Stimulated activated naive B cell treated with anti-CD40 and anti-IgM and Interleukin-4, amounts not matched to agents 10 μg/mL and 1 μg/mL and 100 μg/mL, for 72 hours (primary cell): Measurements from ENCODE around the gene ESPNL.

Experiments used
- ATAC-seq, 2 donors: fragments of 150-1000 bp; cut with Tn5 transposase; replicated peaks; 2 replicates each; pipeline ENCODE4 v1.10.0; 2021; ENCODE audit warnings: moderate library complexity in 1 of 2
- DNase-seq: peaks from one replicate; pipeline ENCODE4 v3.0.0; 2021
- H3K27ac Mint-ChIP-seq: one replicate; pipeline ENCODE4 v1.8.0; 2022; ENCODE audit warnings: mild to moderate bottlenecking, mixed read lengths
- H3K27me3 Mint-ChIP-seq, 2 donors: one replicate each; pipeline ENCODE4 v1.8.0; 2022; ENCODE audit warnings: mixed read lengths in 2 of 2
- H3K36me3 Mint-ChIP-seq, 2 donors: one replicate each; pipeline ENCODE4 v1.8.0; 2022; ENCODE audit warnings: mixed read lengths in 2 of 2, mild to moderate bottlenecking in 1 of 2
- H3K4me1 Mint-ChIP-seq, 2 donors: one replicate each; pipeline ENCODE4 v1.8.0; 2022; ENCODE audit warnings: mixed read lengths in 2 of 2, mild to moderate bottlenecking in 1 of 2
- H3K4me3 Mint-ChIP-seq, 2 donors: one replicate each; pipeline ENCODE4 v1.8.0; 2022; ENCODE audit warnings: mild to moderate bottlenecking in 2 of 2, mixed read lengths in 2 of 2, moderate library complexity in 1 of 2
- H3K9me3 Mint-ChIP-seq, 2 donors: one replicate each; pipeline ENCODE4 v1.8.0; 2022; ENCODE audit warnings: mixed read lengths in 2 of 2, mild to moderate bottlenecking in 1 of 2

The ESPNL gene

GRCh38 chr2:238099714-238100048 is 459 bp upstream of the ESPNL start:
- Mint-ChIP-seq H3K4me1 (peaks cover 42 to 71% of the 10 kb centered on the region in 2 donors), H3K4me3 (peak overlapping the region in 1 of 2 donors; percentile 87), H3K27me3 (no peaks in the 10 kb centered on the region), H3K27ac (peak overlapping the region; percentile 98), H3K36me3 (peaks cover 26 to 35% of the 10 kb centered on the region in 2 donors), H3K9me3 (peaks cover 0 to 3% of the 10 kb centered on the region in 2 donors)
- ATAC-seq (peak in 1 of 2 donors; percentile 5), DNase-seq (peak; percentile 2)

GRCh38 chr2:238100821-238101771 is 956 bp downstream of the ESPNL start:
- H3K27me3 Mint-ChIP-seq: no peaks in the 10 kb centered on the region
- peaks cover 19 to 35% of the 10 kb centered on the region in 2 donors for H3K36me3 Mint-ChIP-seq
- ATAC-seq (no peak), DNase-seq (no peak)
- peaks cover 0 to 3% of the 10 kb centered on the region in 2 donors for H3K9me3 Mint-ChIP-seq
- peak overlapping the region; percentile 80 for H3K27ac Mint-ChIP-seq
- H3K4me3 Mint-ChIP-seq: no peak overlapping the region
- peaks cover 53 to 85% of the 10 kb centered on the region in 2 donors for H3K4me1 Mint-ChIP-seq

DNA sequence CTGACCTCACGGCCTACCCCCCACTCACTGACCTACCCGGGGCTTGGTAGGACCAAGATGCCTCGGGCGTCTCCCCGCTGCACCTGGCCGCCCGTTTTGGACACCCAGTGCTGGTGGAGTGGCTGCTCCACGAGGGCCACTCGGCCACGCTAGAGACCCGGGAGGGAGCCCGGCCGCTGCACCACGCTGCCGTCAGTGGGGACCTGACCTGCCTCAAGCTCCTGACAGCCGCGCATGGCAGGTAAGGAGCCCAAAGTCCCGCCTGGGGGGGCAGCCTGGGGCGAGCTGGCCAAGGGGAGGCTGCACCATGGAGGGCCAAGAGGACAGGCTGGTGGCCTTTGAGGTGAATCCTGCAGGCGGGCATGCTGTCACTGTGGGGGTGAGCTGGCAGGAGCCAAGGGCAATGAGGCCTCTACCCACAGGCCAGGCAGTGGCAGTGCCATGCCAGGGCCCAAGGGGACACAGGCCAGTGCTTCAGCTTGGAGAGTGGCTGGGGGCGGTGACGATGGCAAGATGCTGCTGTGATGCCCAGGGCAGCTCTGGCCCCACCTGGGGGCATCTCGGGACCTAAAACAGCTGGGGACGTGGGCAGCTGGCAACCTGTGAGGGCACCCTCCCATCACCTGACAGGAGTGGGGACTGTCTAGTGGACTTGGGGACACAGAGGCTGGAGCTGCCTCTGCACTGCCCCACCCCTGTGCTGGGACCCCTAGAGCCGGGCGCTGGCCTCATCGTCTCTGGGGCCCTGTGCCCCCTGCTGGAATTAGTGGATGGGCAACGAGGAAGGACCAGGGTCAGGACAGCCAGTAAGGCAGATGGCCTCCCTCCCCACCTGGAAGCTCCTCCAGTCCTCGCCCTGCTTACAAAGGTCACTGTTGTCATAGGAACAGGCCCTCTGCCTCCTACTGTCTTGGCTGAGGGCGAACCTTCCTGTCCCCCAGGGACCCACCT is 2.0 kb downstream of the ESPNL start:
- Mint-ChIP-seq H3K36me3 (peaks cover 11 to 25% of the 10 kb centered on the region in 2 donors), H3K27me3 (no peaks in the 10 kb centered on the region), H3K27ac (peak overlapping the region; percentile 73), H3K9me3 (peaks cover 0 to 3% of the 10 kb centered on the region in 2 donors), H3K4me3 (peak overlapping the region in 1 of 2 donors; percentile 11), H3K4me1 (peaks cover 56 to 94% of the 10 kb centered on the region in 2 donors)
- ATAC-seq: no peak
- DNase-seq: peak; percentile 3

DNA sequence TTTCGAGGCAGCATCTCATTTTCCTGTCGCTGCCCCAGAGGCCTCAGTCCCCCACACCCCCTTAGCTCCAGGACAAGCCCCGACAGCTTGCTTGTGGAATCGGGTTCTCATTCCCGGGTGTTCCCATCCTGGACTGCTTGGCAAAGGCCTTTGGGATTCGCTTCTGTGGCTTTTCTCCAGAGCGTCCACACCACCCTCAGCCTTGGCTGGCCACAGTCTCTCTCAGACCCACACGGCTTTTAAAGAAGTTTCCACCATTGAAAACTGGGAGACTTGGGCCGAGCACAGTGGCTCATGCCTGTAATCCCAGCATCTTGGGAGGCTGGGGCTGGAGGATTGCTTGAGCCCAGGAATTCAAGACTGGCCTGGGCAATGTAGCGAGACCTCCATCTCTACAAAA is 2.7 kb downstream of the ESPNL start:
- Mint-ChIP-seq H3K9me3 (peaks cover 0 to under 1% of the 10 kb centered on the region in 2 donors), H3K4me1 (peaks cover 56 to 94% of the 10 kb centered on the region in 2 donors), H3K4me3 (peak overlapping the region; percentile 11 to 32), H3K36me3 (peaks cover 4 to 18% of the 10 kb centered on the region in 2 donors), H3K27me3 (no peaks in the 10 kb centered on the region), H3K27ac (peak overlapping the region; percentile 73)
- DNase-seq (no peak), ATAC-seq (no peak)

DNA sequence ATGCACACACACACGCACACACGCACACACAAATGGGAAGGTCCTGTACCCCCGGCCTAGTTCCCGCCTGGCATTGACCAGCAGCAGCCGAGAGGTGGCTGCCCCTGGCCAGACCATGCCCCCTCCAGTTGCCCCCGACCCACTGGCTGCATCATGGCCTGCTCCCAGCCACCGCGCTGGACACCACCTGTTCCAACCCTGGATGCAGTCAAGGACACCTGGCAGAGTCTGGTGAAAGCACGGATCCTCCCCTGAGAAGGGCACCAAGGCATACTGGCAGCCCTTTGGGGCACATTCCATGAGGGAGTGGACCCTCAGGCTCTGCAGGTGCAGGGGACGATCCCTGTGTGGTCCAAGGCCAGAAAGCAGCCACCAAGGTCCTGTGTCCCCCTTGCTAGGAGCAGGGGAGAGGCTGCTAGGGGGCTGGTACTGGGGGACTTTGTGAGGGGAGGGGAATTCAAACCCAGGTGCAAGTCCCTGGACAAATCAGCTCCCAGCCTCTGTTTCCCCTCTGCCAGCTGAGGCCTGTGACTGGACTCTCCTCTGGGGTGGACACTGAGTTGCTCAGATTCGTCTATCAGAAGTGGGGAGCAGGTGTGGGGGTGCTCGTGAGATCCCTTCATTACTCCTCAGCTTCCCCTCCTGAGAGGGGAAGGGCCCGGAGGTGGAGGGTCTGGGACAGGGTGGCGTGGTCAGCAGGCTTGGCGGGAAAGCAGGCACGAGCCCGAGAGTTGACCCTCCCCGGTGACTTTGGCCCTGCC is 3.5 kb downstream of the ESPNL start:
- Mint-ChIP-seq H3K27me3 (no peaks in the 10 kb centered on the region), H3K4me3 (no peak overlapping the region), H3K9me3 (no peaks in the 10 kb centered on the region), H3K4me1 (peaks cover 58 to 94% of the 10 kb centered on the region in 2 donors), H3K36me3 (peaks cover 8 to 11% of the 10 kb centered on the region in 2 donors), H3K27ac (no peak overlapping the region)
- ATAC-seq (no peak), DNase-seq (no peak)

DNA sequence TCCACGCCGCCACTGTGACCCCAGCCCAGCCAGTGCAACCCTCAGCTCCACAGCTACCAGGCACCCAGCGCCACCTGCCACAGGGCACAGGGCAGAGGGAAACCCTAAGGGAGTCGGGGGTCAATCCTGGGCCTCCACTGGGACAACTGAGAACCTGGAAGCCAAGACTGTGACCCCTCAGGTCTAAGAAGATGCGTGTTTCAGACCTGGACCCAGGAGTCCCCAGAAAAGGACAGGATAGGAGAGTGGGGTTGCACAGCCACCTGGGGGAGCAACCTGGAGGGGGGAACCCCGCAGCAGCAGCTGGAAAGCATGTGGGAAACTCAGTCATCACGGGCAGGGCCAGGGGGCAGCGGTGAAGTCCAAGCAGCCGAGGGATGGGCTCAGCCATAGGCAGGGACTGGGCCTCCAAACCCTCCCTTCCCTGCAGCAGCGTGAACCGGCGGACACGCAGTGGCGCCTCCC is 4.1 kb downstream of the ESPNL start:
- Mint-ChIP-seq H3K27ac (no peak overlapping the region), H3K9me3 (no peaks in the 10 kb centered on the region), H3K4me3 (no peak overlapping the region), H3K36me3 (peaks cover 4 to 5% of the 10 kb centered on the region in 2 donors), H3K27me3 (no peaks in the 10 kb centered on the region), H3K4me1 (peaks cover 57 to 94% of the 10 kb centered on the region in 2 donors)
- no peak for ATAC-seq
- DNase-seq: no peak

DNA sequence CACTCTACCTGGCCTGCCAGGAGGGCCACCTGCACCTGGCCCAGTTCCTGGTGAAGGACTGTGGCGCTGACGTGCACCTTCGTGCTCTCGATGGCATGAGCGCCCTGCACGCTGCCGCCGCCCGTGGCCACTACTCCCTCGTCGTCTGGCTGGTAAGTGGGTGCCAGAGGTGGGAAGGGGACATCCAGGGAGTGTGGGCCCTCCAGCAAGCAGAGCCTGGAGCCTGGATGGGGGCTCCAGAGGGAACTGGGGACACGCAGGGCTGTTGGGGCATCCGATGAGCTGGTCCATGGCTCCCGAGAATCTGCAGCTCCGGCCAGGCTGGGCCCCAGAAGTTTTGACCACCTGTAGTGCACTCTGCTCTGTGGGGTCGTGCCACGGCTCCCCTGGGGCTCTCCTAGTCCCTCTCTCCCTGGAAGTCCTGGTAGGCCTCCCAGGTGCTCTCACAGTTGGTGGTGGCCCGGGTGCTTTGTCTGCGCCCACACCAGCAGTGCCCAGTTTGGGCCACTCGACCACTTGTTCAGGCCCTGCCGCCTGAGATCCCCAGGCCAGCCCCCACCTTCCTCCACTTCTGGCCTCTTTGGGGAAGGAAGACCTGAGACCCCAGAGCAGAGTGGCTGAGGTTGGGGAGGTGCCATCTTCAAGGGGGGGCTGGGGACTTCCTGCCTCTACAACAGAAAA is 4.7 kb downstream of the ESPNL start:
- Mint-ChIP-seq H3K9me3 (no peaks in the 10 kb centered on the region), H3K27ac (peak overlapping the region; percentile 67), H3K27me3 (no peaks in the 10 kb centered on the region), H3K4me1 (peaks cover 53 to 93% of the 10 kb centered on the region in 2 donors), H3K4me3 (peak overlapping the region in 1 of 2 donors; percentile 61), H3K36me3 (peaks cover 0 to 4% of the 10 kb centered on the region in 2 donors)
- DNase-seq: no peak
- no peak for ATAC-seq

- Mint-ChIP-seq H3K4me3 (peak overlapping the region in 1 of 2 donors; percentile 61), H3K4me1 (peaks cover 52 to 87% of the 10 kb centered on the region in 2 donors), H3K27me3 (no peaks in the 10 kb centered on the region), H3K36me3 (peaks cover 0 to 4% of the 10 kb centered on the region in 2 donors), H3K27ac (peak overlapping the region; percentile 67), H3K9me3 (no peaks in the 10 kb centered on the region)
- DNase-seq (no peak), ATAC-seq (no peak)
These were observed 5.6 kb downstream of the ESPNL start for GRCh38 chr2:238105506-238106338.

GRCh38 chr2:238106339-238106697 is 6.2 kb downstream of the ESPNL start:
- Mint-ChIP-seq H3K27me3 (no peaks in the 10 kb centered on the region), H3K27ac (peak overlapping the region; percentile 99), H3K9me3 (peaks cover 1 to 2% of the 10 kb centered on the region in 2 donors), H3K4me1 (peaks cover 52 to 81% of the 10 kb centered on the region in 2 donors), H3K4me3 (no peak overlapping the region), H3K36me3 (peaks cover 2 to 6% of the 10 kb centered on the region in 2 donors)
- DNase-seq (no peak), ATAC-seq (no peak)

DNA sequence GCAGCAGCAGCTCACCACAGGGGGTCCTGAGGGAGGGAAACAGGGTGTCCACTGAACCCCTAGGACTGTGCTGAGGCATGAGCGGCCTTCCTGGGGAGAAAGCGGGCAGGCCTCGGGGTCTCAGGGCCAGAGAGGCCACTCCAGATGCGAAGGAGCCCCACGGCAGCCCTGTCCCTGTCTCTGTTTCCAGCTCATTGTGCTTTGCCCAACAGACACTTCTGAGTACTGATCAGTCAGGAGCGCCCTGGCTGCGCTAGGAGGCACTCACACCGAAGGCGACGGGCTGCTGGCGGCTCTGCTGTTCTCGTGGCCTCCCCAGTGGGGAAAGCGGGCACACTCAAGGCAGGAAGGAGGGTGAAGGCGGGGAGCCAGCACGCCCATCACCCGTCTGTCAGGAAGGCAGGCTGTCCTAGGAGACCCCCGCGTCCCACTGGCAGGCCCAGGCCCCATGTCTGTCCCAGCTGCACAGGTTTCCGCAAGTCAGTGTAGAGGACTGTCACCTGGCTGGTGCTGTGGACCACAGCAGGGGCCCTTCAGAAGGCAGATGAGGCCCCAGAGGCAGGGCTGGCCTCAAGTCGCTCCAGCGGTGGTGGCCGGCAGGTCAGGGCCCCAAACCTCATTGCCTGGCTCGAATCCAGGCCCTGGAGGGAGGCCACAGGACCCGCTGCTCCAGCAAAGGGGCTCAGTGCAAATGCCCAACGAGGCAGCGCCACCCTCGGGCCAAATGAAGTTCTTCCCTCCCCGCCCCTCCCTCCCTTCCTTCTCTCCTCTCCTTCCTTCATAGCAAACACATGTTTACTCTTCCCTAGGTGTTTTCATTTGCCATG is 6.8 kb downstream of the ESPNL start:
- ATAC-seq (peak; percentile 6 to 18), DNase-seq (peak; percentile 18)
- Mint-ChIP-seq H3K27ac (peak overlapping the region; percentile 99), H3K4me3 (peak overlapping the region; percentile 85 to 87), H3K4me1 (peaks cover 52 to 78% of the 10 kb centered on the region in 2 donors), H3K27me3 (no peaks in the 10 kb centered on the region), H3K9me3 (peaks cover 2 to 3% of the 10 kb centered on the region in 2 donors), H3K36me3 (peaks cover 4 to 7% of the 10 kb centered on the region in 2 donors)

DNA sequence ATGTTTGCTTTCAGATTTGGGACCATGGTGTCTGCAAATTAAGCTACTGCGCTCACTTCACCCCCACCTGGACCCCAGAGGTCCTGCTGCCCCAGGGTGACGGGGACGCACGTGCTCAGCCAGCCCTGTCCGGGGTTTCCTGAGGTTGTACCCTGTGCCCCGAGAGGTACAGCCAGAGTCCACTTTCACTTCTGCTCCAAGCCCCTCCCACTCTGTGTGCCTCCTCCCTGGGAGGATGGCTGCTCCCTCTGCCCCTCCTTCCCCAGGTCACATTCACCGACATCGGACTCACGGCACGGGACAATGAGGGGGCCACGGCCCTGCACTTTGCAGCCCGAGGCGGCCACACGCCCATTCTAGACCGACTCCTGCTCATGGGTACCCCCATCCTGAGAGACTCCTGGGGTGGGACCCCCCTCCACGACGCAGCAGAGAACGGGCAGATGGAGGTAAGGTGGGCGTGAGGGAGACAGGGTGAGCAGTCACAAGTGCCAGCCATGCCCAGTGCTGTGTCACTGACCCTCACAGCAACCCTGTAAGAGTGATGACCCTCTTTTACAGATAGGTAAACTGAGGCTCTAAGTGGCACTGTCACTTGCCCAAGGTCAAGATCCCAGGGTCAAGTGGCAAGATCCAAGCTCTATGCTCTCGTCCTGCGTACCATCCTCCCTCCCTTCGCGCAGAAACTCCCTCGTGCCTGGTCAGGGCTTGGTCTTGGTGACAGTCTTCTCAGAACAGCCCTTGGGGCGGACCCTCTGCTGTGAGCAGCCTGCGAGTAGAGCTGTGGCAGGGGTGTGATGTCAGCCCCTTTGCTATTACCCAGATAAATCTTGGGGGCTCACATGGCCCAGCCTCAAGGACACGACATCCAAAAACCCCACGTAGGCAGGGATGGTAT is 7.6 kb downstream of the ESPNL start:
- Mint-ChIP-seq H3K27ac (peak overlapping the region; percentile 99), H3K4me3 (peak overlapping the region; percentile 85 to 87), H3K4me1 (peaks cover 43 to 69% of the 10 kb centered on the region in 2 donors), H3K36me3 (peaks cover 7 to 9% of the 10 kb centered on the region in 2 donors), H3K27me3 (no peaks in the 10 kb centered on the region), H3K9me3 (peaks cover 3 to 6% of the 10 kb centered on the region in 2 donors)
- ATAC-seq (peak; percentile 92), DNase-seq (peak; percentile 81)
